HEK293T (cell line): ENCODE results near the gene OTUD3.
"Not testable (repeated sequence)": the region's sequence is repeated elsewhere in the genome, so short reads cannot be mapped to it uniquely, and the experiment has no call there.

Experiments
- CTCF ChIA-PET: fragments of 350-600 bp; formaldehyde crosslinking; extraction: SDS; loops from one replicate; lab custom pipeline; 2021; ENCODE audit warnings: antibody characterized with exemption, inconsistent platforms; lab: Yijun Ruan, JAX
- POLR2A ChIA-PET: fragments of 350-600 bp; formaldehyde crosslinking; extraction: SDS; loops from one replicate; lab custom pipeline; 2020; ENCODE audit warnings: antibody characterized with exemption, inconsistent platforms; lab: Yijun Ruan, JAX
- DNase-seq: peaks from one replicate; pipeline ENCODE4 v3.0.0; 2012; ENCODE audit warnings: mixed read lengths; ENCODE audit errors: extremely low spot score
- ARNT ChIP-seq: fragments of 450-650 bp; IDR thresholded peaks from 2 replicates; pipeline ENCODE4 v1.6.1; 2017; ENCODE audit warnings: mild to moderate bottlenecking
- BHLHE40 ChIP-seq: fragments of 450-650 bp; IDR thresholded peaks from 2 replicates; pipeline ENCODE4 v1.6.1; 2016; ENCODE audit warnings: mild to moderate bottlenecking, moderate library complexity, borderline replicate concordance
- CTBP1 ChIP-seq: fragments of 450-650 bp; IDR thresholded peaks from 2 replicates; pipeline ENCODE4 v1.6.1; 2016; ENCODE audit warnings: borderline replicate concordance
- ELF4 ChIP-seq: fragments of 450-650 bp; IDR thresholded peaks from 2 replicates; pipeline ENCODE4 v1.6.1; 2017; ENCODE audit warnings: antibody characterized with exemption
- FOXA1 ChIP-seq: fragments of 450-650 bp; IDR thresholded peaks from 2 replicates; pipeline ENCODE4 v1.6.1; 2016; ENCODE audit warnings: mild to moderate bottlenecking
- FOXK2 ChIP-seq: fragments of 450-650 bp; IDR thresholded peaks from 2 replicates; pipeline ENCODE4 v1.6.1; 2016; ENCODE audit warnings: mild to moderate bottlenecking
- FOXM1 ChIP-seq: fragments of 450-650 bp; IDR thresholded peaks from 2 replicates; pipeline ENCODE4 v1.6.1; 2017; ENCODE audit warnings: mild to moderate bottlenecking, borderline replicate concordance
- HDGF ChIP-seq: fragments of 450-650 bp; IDR thresholded peaks from 2 replicates; pipeline ENCODE4 v1.6.1; 2017; ENCODE audit warnings: antibody characterized with exemption, borderline replicate concordance
- L3MBTL2 ChIP-seq: fragments of 450-650 bp; conservative IDR thresholded peaks from 2 replicates; pipeline ENCODE4 v1.6.1; 2016; ENCODE audit warnings: mild to moderate bottlenecking
- LEF1 ChIP-seq: fragments of 450-650 bp; IDR thresholded peaks from 2 replicates; pipeline ENCODE4 v1.6.1; 2017; ENCODE audit warnings: mild to moderate bottlenecking, borderline replicate concordance
- NFRKB ChIP-seq: fragments of 450-650 bp; IDR thresholded peaks from 2 replicates; pipeline ENCODE4 v1.6.1; 2016; ENCODE audit warnings: mild to moderate bottlenecking, moderate library complexity
- SP1 ChIP-seq: fragments of 450-650 bp; IDR thresholded peaks from 2 replicates; pipeline ENCODE4 v1.6.1; 2017
- SUZ12 ChIP-seq: fragments of 450-650 bp; IDR thresholded peaks from 2 replicates; pipeline ENCODE4 v1.6.1; 2016; ENCODE audit warnings: mild to moderate bottlenecking
- TARDBP ChIP-seq: fragments of 450-650 bp; IDR thresholded peaks from 2 replicates; pipeline ENCODE4 v1.6.1; 2016
- ZNF384 ChIP-seq: fragments of 450-650 bp; IDR thresholded peaks from 2 replicates; pipeline ENCODE4 v1.6.1; 2016
- TF ChIP-seq, protein P1 (sequence below): fragments of 450-650 bp; IDR thresholded peaks from 2 replicates; pipeline ENCODE4 v1.6.1; 2016

OTUD3 gene

DNA sequence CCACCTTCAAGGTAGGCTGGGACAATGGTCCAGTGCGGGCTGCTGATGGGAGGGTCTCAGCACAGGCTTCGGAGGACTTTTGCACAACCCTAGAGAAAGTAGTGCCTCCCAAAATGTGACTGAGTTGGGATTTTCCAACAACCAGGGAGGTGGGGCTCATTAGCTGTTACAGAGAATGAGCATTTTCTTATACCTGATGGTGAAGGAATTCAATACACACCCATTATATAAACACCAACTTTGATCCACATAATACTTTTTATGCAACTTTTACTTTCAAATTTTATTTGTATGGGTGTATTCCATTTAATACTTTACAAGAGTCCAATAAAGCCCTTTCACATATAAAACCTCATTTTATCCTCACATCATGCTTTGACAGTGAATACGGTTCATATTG lies 35.9 kb upstream of the OTUD3 start:
- ChIA-PET CTCF (no interaction called here), POLR2A (no interaction called here)
- no peak for TF ChIP-seq BHLHE40
- TF ChIP-seq SP1 = no peak
- no peak for TF ChIP-seq CTBP1
- TF ChIP-seq LEF1 = no peak
- TF ChIP-seq HDGF = no peak
- no peak for TF ChIP-seq FOXA1
- TF ChIP-seq SUZ12 = no peak
- no peak for TF ChIP-seq ARNT
- TF ChIP-seq FOXK2 = no peak
- no peak for TF ChIP-seq ZNF384
- DNase-seq = no peak

DNA sequence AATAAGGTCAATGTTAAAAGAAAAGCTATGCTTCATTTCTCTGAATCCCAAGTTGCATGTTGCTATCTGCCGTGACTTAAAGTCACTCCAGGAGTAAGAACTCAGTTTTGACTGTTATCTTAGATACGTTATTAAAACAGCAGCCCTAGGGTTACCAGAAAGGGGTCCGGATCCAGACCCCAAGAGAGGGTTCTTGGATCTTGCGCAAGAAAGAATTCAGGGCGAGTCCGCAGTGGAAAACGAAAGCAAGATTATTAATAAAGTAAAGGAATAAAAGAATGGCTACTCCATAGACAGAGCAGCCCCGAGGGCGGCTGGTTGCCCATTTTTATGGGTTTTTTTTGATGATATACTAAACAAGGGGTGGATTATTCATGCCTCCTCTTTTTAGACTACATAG lies 34.9 kb upstream of the OTUD3 start:
- CTCF ChIA-PET = not testable (repeated sequence)

DNA sequence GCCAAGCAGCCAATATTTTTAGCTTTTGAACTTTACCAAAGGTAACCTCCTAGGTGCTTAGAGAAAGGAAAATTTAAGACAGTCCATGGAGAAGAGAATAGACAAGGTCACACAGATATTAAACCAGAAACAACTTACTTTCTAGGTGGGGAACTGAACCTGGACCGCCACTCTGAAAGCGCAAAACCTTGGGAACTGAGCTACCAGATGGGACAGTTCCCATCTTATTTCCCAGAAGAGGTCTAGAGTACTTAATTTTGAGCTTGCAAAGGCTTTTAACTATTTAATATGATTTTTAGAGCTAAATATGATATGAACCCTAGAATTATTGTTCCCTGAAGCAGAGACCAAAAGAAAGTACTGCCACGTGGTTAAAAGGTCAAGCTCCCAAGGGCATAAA lies 32.9 kb upstream of the OTUD3 start:
- CTCF ChIA-PET = interaction anchor here (0.6 kb wide), 1 partner anchor 458 kb away, joined by 3 read pairs; no protein-coding TSS in a partner anchor
- POLR2A ChIA-PET = interaction anchor here (0.8 kb wide), 1 partner anchor 33 kb away, joined by 3 read pairs; the partner anchor contains the start of gene OTUD3
- DNase-seq = not testable (repeated sequence)

More for the DNA sequence above, 34.9 kb upstream of the OTUD3 start:
- POLR2A ChIA-PET, DNase-seq: not testable (repeated sequence)

DNA sequence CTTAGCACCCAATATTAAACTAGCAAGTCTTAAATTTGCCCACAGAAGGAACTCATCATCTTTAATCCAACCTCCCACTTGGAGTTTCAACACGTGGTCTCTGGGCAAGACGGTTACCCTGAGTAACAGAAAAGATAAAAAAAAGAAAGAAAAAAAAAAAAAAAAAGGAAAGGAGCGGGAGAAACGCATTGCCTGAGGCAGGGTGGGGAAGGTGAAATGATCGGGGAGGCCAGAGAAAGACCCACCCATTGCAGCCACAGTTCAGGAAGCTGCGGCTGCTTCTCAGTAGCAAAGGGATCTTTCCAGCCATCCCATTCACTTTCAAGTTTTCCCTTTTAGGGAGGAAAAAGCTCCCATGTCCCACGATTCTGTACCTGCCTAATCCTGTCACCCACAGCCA lies 32.0 kb upstream of the OTUD3 start:
- ChIA-PET CTCF (no interaction called here), POLR2A (no interaction called here)
- no peak for DNase-seq
- no peak for TF ChIP-seq FOXM1
- no peak for TF ChIP-seq HDGF
- TF ChIP-seq ELF4 = no peak
- no peak for TF ChIP-seq ARNT
- TF ChIP-seq FOXK2 = no peak

DNA sequence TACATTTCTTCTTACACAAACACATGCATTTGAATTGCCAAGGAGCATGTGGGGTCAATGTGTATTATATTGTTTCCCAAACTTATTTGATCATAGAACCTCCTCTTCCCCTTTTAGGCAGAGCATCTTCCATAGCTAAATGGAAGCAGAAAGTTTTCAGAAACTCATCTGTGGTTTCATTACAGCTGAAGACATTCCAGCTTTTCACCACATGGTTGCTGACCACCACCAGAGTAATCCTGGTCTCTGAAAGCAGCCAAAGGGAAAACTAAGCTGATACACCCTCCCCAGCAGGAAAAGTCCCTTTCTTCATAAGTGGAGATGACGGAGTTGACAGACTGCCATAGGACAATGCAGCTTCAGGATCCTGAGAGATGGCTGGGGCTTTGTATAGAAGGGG lies 30.2 kb upstream of the OTUD3 start:
- CTCF ChIA-PET = no interaction called here
- DNase-seq = no peak
- TF ChIP-seq LEF1 (no peak), FOXM1 (no peak), BHLHE40 (no peak), CTBP1 (no peak), FOXK2 (no peak), ZNF384 (no peak)
- POLR2A ChIA-PET = interaction anchor here (0.8 kb wide), 1 partner anchor 30 kb away, joined by 3 read pairs; the partner anchor contains the start of gene OTUD3

DNA sequence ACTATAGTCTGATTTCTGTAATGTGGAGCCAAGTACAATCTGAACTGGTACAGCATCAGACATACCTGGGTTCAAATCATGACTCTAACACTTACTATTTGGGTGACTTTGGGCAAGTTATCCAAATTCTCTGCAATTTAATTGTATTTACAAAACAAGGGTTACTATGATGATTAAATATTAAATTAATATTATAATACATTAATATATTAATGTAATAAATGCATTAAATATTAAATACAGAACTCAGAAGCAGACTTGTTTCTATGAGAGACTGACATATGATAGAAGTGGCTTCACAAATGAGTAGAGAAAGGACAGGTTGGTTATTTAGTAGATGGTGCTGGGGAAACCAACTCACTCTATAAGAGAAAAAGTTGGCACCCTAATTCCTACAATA lies 27.3 kb upstream of the OTUD3 start:
- CTCF ChIA-PET = interaction anchor here (0.7 kb wide), 2 partner anchors 51 to 228 kb away, joined by 3 to 5 read pairs; no protein-coding TSS in a partner anchor
- POLR2A ChIA-PET = no interaction called here
- TF ChIP-seq HDGF (no peak), BHLHE40 (no peak), TARDBP (no peak), ZNF384 (no peak), SP1 (no peak), ARNT (no peak), FOXM1 (no peak), NFRKB (no peak)
- TF ChIP-seq, protein P1, sequence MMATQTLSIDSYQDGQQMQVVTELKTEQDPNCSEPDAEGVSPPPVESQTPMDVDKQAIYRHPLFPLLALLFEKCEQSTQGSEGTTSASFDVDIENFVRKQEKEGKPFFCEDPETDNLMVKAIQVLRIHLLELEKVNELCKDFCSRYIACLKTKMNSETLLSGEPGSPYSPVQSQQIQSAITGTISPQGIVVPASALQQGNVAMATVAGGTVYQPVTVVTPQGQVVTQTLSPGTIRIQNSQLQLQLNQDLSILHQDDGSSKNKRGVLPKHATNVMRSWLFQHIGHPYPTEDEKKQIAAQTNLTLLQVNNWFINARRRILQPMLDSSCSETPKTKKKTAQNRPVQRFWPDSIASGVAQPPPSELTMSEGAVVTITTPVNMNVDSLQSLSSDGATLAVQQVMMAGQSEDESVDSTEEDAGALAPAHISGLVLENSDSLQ = no peak
- DNase-seq = no peak

DNA sequence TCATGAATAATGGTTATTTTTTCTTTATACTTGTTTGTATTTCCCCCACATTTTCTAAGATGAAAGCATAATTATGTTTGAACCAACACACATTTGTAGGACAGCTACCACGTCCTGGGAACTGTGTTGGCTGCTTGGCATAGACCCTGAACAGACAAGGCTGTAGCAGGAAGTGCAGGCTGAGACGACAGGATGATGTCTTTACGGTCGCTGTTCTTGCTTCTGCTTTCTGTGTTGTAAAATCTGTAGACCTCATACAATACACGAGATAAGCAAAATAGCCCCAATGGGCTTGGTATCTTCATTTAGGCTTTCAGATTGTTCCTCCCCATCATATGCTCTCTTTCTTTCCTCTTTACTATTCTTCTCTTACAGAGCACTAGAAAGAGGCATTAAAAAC lies 23.3 kb upstream of the OTUD3 start:
- CTCF ChIA-PET = no interaction called here
- DNase-seq = no peak
- POLR2A ChIA-PET = no interaction called here
- TF ChIP-seq SUZ12 (no peak), FOXK2 (no peak), ELF4 (no peak), SP1 (no peak), NFRKB (no peak), BHLHE40 (no peak), FOXM1 (no peak), ZNF384 (no peak), HDGF (no peak), L3MBTL2 (no peak), CTBP1 (no peak), ARNT (no peak), FOXA1 (no peak), TARDBP (no peak), LEF1 (no peak)
- TF ChIP-seq, protein P1 = no peak

DNA sequence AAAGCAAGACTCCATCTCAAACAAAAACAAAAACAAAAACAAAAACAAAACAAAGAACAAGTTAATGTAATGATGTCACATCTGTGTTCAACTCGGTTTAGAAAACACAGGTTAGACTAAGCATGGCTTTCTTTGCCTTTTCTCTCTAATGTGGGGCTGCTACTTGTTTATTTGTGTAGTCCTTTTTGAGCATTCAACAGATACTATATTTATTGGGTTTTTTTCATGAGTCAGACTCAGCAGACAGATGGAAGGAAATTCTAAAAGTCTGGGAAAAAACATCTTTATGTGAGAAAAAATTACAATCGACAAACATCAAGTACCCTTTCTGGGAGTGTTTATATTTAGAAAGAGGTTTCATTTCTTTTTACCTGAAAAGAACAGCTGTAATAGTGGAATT lies 22.3 kb upstream of the OTUD3 start:
- POLR2A ChIA-PET = no interaction called here
- CTCF ChIA-PET = interaction anchor here (0.6 kb wide), 1 partner anchor 211 kb away, joined by 3 read pairs; no protein-coding TSS in a partner anchor
- no peak for DNase-seq

More for the DNA sequence above, 22.3 kb upstream of the OTUD3 start:
- TF ChIP-seq LEF1 (no peak), ARNT (no peak), TARDBP (no peak)
